A673 (cell line): Measurements from ENCODE around the gene MRPS11.

ENCODE experiments used
- EZH2 ChIP-seq: fragments of 200-600 bp; sonication (generic); IDR thresholded peaks from 2 replicates; pipeline ENCODE4 v1.6.1; 2017; ENCODE audit warnings: borderline replicate concordance, low read depth, mild to moderate bottlenecking, mixed read lengths, antibody characterized with exemption, low read length; ENCODE audit not compliant: poor library complexity, severe bottlenecking
- TF ChIP-seq, protein P1 (sequence below): fragments of 300-800, 200-600 bp; sonication (generic); conservative IDR thresholded peaks from 2 replicates; pipeline ENCODE4 v1.5.1; 2017; ENCODE audit warnings: low read depth, mild to moderate bottlenecking, antibody characterized with exemption, low read length, moderate library complexity, mixed read lengths

DNA sequence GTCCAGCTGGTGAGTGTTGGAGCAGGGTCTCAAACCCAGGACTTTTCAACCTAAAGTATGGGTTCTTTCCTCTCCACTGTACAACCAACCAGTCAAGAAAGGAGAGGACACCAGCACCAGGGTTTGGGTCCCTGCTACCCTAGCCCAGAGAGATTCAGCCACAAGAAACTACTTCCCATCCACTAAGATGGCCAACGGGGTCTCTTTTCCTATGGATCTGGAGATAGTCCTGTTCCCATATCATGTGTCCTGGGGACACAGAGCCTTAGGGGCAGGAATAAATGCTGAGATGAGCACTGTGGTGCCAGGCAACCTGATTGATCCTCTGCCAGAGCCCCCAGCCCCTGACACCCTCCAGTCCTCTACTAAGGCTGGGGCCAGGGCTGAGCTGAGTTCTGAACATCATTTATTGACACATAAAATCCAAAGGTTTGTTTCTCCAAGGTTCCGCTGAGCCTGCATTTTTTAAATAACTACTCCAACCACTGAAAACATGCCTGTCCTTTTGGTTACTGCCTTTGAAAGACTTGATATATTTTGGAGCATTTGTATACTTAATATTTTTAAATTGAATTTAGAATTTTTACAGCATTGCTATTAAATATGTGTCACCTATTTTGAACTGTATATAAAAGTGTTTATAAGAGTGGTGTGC lies 26.3 kb upstream of the MRPS11 start:
- TF ChIP-seq, protein P1, sequence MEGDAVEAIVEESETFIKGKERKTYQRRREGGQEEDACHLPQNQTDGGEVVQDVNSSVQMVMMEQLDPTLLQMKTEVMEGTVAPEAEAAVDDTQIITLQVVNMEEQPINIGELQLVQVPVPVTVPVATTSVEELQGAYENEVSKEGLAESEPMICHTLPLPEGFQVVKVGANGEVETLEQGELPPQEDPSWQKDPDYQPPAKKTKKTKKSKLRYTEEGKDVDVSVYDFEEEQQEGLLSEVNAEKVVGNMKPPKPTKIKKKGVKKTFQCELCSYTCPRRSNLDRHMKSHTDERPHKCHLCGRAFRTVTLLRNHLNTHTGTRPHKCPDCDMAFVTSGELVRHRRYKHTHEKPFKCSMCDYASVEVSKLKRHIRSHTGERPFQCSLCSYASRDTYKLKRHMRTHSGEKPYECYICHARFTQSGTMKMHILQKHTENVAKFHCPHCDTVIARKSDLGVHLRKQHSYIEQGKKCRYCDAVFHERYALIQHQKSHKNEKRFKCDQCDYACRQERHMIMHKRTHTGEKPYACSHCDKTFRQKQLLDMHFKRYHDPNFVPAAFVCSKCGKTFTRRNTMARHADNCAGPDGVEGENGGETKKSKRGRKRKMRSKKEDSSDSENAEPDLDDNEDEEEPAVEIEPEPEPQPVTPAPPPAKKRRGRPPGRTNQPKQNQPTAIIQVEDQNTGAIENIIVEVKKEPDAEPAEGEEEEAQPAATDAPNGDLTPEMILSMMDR = no peak
- TF ChIP-seq EZH2 = no peak
